GM12874 (cell line): Measurements from ENCODE around the gene C10orf95.

ENCODE experiments used
- TF ChIP-seq, protein P1 (sequence below): IDR thresholded peaks from 2 replicates; pipeline ENCODE4 v1.5.1; 2011; ENCODE audit warnings: low read depth, mild to moderate bottlenecking, control low read depth, low read length, moderate library complexity; ENCODE audit not compliant: insufficient read depth

Gene C10orf95

DNA sequence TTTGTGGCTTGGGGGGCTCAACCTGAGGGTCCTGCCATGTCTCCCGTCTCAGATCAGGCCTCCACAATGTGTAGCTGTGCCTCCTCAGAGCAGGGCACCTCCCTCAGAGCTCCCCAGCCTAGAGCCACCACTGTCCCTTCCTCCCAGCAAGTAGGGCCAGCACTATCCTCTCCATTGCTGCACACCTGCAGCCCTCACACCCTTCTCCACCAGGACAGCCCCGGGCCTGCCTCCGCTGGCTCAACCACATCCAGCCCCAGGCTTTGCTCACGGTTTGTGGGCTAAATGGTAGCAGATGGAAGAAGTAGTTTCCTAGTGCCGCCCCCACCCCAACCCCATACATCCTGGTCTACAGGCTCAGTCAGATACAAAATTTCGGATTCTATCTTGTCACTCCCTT is 45.7 kb downstream of the C10orf95 start:
- TF ChIP-seq, protein P1, sequence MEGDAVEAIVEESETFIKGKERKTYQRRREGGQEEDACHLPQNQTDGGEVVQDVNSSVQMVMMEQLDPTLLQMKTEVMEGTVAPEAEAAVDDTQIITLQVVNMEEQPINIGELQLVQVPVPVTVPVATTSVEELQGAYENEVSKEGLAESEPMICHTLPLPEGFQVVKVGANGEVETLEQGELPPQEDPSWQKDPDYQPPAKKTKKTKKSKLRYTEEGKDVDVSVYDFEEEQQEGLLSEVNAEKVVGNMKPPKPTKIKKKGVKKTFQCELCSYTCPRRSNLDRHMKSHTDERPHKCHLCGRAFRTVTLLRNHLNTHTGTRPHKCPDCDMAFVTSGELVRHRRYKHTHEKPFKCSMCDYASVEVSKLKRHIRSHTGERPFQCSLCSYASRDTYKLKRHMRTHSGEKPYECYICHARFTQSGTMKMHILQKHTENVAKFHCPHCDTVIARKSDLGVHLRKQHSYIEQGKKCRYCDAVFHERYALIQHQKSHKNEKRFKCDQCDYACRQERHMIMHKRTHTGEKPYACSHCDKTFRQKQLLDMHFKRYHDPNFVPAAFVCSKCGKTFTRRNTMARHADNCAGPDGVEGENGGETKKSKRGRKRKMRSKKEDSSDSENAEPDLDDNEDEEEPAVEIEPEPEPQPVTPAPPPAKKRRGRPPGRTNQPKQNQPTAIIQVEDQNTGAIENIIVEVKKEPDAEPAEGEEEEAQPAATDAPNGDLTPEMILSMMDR, result no peak

DNA sequence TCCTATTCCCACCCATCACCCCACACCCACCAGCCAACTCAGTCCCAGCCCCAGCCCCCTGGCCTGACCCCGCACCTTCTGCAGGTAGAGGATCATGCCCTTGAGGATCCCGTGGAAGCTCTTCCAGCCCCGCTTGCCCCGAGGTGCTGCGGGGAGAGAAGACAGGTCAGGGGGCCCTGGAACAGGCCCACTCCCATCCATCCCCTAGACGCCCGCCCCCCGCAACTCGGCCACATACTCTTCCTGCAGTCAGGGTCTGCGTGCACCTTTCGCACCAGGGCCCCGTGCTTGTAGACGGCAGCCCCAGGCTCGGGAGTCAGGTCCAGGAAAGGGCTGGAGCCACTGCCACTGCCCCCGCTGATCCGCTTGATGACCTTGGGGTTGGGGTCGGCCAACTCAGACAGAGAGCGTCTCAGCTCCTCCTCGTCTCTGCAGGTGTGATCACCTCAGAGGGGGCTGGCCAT is 46.2 kb downstream of the C10orf95 start:
- TF ChIP-seq, protein P1, result no peak

DNA sequence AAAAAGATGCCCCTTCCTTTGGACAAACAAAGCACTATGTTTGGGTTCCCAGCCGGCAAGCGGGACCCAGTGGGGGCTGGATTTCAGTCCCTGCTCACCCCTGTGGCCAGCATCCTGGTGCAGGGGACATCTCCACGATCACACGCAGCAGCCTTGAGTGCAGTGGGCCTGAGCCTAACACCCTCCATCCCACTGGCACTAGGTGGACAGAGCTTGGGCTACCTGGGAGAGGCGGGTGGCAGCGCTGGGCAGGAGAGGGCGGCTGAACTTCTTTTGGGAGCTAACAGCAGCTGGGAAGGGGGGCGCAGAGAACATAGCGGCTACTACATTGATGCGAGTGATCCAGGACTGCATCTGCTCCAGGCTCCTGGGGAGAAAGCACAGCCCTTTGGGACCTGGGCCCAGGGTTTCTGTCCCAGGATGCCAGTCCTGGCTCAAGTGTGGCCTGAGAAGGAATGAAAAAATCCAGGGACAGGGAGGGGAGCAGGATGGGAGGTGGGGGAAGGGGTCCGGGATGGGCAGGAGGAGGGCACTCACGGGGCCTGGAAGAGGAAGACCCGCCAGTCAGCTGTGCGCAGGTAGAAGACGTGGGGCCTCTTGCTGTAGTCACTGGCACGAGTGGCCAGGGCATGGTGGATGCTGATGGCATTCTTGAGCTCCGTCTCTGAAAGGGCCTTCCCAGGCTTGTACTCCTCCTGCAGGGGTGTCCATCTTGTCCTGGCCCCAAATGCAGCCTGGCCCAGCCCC is 46.8 kb downstream of the C10orf95 start:
- TF ChIP-seq, protein P1, result no peak

DNA sequence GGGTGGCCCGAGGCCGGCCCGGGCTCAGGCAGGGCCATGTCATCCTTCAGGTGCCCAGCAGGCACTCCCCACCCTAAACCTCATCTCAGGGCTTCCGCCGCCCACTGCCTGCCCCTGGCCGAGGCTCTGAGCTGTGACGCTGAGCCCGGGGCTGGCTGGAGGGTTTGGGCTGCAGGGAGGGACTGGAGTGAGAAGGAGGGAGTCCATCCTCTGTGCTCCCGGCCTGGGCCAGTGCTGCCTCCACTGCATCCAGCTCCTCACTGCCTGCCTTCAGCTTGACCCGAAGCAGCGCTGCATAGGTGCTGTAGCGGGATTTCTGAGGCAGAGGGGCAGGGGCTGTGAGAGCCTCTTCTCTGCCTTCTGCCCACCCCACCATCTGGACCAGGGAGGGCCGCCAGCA is 48.2 kb downstream of the C10orf95 start:
- TF ChIP-seq, protein P1, result no peak

DNA sequence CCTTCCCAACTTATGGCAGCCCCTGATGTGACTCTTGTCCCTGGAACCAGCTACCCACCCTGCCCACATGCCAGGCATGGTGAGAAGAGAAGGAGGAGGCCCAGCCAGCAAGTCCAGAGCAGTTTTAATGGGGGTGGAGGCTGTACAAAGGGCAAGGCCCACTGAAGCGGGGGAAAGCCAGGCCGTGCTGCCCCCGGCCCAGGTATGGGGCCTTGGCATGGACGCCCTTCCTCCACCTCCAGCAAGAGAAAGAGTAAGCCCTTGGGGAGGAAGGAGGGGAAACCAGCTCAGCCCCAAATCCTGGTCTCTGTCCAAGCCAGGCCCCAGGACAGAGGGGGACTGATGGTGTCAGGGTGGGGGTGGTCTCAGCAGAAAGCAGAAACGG is 48.8 kb downstream of the C10orf95 start:
- TF ChIP-seq, protein P1, result no peak

DNA sequence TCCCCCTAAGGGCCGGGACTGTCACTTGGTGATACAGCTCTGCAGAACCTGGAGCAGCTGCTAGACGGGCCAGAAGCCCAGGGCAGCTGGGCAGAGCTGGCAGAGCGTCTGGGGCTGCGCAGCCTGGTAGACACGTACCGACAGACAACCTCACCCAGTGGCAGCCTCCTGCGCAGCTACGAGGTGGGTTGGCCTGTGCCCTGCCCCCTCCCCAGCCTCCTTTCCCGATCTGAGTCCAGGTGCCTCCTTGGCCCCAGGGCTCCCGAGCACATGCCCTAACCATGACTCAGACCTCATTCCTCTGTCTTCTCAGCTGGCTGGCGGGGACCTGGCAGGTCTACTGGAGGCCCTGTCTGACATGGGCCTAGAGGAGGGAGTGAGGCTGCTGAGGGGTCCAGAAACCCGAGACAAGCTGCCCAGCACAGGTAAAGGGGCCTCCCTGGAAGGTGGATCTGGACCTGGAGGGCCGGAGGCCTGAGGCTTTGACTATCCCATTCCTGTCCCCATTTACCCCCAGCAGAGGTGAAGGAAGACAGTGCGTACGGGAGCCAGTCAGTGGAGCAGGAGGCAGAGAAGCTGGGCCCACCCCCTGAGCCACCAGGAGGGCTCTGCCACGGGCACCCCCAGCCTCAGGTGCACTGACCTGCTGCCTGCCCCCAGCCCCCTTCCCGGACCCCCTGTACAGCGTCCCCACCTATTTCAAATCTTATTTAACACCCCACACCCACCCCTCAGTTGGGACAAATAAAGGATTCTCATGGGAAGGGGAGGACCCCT is 49.4 kb downstream of the C10orf95 start:
- TF ChIP-seq, protein P1, result no peak

DNA sequence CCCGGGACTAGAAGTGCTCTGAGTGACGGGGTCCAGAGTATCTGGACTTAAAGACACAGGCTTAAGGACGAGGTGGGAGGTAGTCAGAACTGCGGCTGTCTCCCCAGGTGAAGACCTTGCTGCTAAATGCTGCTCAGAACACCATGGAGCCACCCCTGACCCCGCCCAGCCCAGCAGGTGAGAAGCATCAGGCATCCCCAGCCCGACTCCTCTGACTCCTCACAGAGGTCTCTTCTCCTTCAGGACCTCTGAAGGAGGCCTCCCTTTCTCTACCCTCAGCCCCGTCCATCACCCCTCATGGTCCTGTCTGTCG is 50.0 kb downstream of the C10orf95 start:
- TF ChIP-seq, protein P1, result no peak
